ENCODE data around the gene PIK3C2G.

GRCh38 chr12:18457362-18457761, 196.0 kb downstream of the PIK3C2G start:
- TF ChIP-seq JUNB (CRISPR knock-in tag; IDR thresholded peaks at IDR 0.05; ENCODE audit: borderline replicate concordance) = no peak
- TF ChIP-seq KDM5A (IDR thresholded peaks at IDR 0.05; ENCODE audit: borderline replicate concordance, low read length) = no peak
- no peak for TF ChIP-seq NKX3-1 (CRISPR knock-in tag; IDR thresholded peaks at IDR 0.05)
- no peak for TF ChIP-seq POLR2AphosphoS5 (IDR thresholded peaks at IDR 0.05; ENCODE audit: low read depth, low read length)
- no peak for TF ChIP-seq HOXA3 (CRISPR knock-in tag; IDR thresholded peaks at IDR 0.05)
- TF ChIP-seq ZSCAN21 (CRISPR knock-in tag; IDR thresholded peaks at IDR 0.05; ENCODE audit: borderline replicate concordance) = no peak
